MCF 10A (cell line): Measurements from ENCODE around the gene PYCARD. TPM values are rescaled to one million over a fixed set of nuclear protein-coding genes. Genes with fewer than 3 reads are reported as not detected.

ENCODE experiments used
- BruUV-seq: library from RNA; stranded (reverse); fragments of 400-500 nt; replicated peaks from 2 replicates; lab custom pipeline; 2021; lab: Mats Ljungman, UMichigan
- CTCF ChIA-PET: fragments of 300-600 bp; sonication (Branson Sonifier 250); formaldehyde crosslinking; extraction: SDS; loops from one replicate; lab custom pipeline; 2021; ENCODE audit warnings: antibody characterized with exemption, inconsistent platforms; lab: Yijun Ruan, JAX
- POLR2A ChIA-PET: fragments of 300-600, 350-650 bp; sonication (Branson Sonifier 250); formaldehyde crosslinking; extraction: SDS; loops from one replicate; lab custom pipeline; 2020; ENCODE audit warnings: antibody characterized with exemption, inconsistent platforms; lab: Yijun Ruan, JAX
- DNase-seq: peaks from one replicate; pipeline ENCODE4 v3.0.0-alpha.2; 2018; ENCODE audit not compliant: unreplicated experiment
- H3K27ac Mint-ChIP-seq: one replicate; pipeline ENCODE4 v1.8.0; 2022; ENCODE audit warnings: mild to moderate bottlenecking, low read depth, mixed read lengths; ENCODE audit not compliant: unreplicated experiment
- H3K27me3 Mint-ChIP-seq: one replicate; pipeline ENCODE4 v1.8.0; 2022; ENCODE audit warnings: mixed read lengths; ENCODE audit not compliant: insufficient read depth, unreplicated experiment
- H3K36me3 Mint-ChIP-seq: one replicate; pipeline ENCODE4 v1.8.0; 2022; ENCODE audit warnings: mild to moderate bottlenecking, moderate library complexity, mixed read lengths; ENCODE audit not compliant: insufficient read depth, unreplicated experiment
- H3K4me1 Mint-ChIP-seq: one replicate; pipeline ENCODE4 v1.8.0; 2022; ENCODE audit warnings: mixed read lengths; ENCODE audit not compliant: insufficient read depth, unreplicated experiment
- H3K4me3 Mint-ChIP-seq: one replicate; pipeline ENCODE4 v1.8.0; 2022; ENCODE audit warnings: mild to moderate bottlenecking, moderate library complexity, mixed read lengths; ENCODE audit not compliant: unreplicated experiment
- H3K9me3 Mint-ChIP-seq: one replicate; pipeline ENCODE4 v1.8.0; 2022; ENCODE audit warnings: mixed read lengths; ENCODE audit not compliant: unreplicated experiment
- intact Hi-C: fragments of 100-400 bp; cut with micrococcal nuclease; formaldehyde crosslinking; loops from 2 replicates; pipeline ENCODE4 v1.14.1; 2022
- total RNA-seq: library from RNA; stranded (reverse); gene quantifications from 2 replicates; pipeline ENCODE4 v1.2.3, GENCODE V29; 2022
- TF ChIP-seq, protein P1 (sequence below): fragments of 200-600 bp; IDR thresholded peaks from one replicate; pipeline ENCODE4 v1.8.0; 2022; ENCODE audit warnings: antibody characterized with exemption, mild to moderate bottlenecking; ENCODE audit not compliant: unreplicated experiment

The PYCARD gene
- total RNA-seq, 1 experiment from 2014 or later: 0.47 TPM

DNA sequence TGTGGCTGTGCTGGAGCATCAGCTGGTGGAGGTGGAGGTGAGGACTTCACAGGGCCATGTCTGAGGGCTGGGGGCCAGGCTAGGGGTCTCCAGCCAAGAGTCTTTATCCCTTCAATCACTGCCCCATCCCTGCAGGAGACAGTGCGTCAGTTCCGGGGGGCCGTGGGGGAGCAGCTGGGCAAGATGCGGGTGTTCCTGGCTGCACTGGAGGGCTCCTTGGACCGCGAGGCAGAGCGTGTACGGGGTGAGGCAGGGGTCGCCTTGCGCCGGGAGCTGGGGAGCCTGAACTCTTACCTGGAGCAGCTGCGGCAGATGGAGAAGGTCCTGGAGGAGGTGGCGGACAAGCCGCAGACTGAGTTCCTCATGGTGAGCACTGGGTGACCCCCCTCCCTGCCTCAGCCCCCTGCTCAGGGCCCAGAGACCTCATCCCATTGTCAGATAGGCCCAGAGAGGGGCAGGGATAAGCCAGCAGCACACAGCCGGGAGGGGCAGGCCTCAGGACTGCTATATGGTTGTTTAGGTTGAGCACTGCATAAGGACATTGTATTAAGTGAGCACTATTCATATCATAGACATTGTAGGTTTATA lies 16.7 kb upstream of the PYCARD start:
- Mint-ChIP-seq H3K27me3 (peaks cover 33% of the 10 kb centered on the region), H3K27ac (no peak overlapping the region), H3K36me3 (no peaks in the 10 kb centered on the region), H3K4me1 (no peaks in the 10 kb centered on the region), H3K9me3 (no peaks in the 10 kb centered on the region), H3K4me3 (no peak overlapping the region)
- ChIA-PET POLR2A (no interaction called here), CTCF (interaction anchor here (0.6 to 1.4 kb wide), 4 partner anchors 17 to 224 kb away, joined by 3 to 6 read pairs (median 4); no protein-coding TSS in a partner anchor)
- TF ChIP-seq, protein P1, sequence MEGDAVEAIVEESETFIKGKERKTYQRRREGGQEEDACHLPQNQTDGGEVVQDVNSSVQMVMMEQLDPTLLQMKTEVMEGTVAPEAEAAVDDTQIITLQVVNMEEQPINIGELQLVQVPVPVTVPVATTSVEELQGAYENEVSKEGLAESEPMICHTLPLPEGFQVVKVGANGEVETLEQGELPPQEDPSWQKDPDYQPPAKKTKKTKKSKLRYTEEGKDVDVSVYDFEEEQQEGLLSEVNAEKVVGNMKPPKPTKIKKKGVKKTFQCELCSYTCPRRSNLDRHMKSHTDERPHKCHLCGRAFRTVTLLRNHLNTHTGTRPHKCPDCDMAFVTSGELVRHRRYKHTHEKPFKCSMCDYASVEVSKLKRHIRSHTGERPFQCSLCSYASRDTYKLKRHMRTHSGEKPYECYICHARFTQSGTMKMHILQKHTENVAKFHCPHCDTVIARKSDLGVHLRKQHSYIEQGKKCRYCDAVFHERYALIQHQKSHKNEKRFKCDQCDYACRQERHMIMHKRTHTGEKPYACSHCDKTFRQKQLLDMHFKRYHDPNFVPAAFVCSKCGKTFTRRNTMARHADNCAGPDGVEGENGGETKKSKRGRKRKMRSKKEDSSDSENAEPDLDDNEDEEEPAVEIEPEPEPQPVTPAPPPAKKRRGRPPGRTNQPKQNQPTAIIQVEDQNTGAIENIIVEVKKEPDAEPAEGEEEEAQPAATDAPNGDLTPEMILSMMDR: no peak
- no peak for DNase-seq
- no TSS peak for BruUV-seq
- intact Hi-C loops: no loop called here

DNA sequence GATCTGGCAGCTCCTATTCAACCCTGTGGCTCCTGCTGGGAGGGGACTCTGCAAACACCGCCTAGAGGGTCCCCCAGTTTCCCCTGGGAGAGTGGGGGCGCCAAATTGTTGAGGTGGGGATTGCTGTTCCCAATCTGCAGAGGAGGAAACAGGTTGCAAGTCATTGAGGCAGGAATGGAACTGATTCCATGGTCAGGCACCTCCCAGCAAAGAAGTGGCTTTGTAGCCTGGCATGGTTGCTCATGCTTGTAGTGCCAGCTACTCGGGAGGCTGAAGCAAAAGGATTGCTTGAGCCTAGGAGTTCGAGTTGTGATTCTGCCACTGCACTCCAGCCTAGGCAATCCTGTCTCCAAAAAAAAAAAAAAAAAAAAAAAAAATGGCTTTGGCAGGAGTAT lies 14.6 kb upstream of the PYCARD start:
- POLR2A ChIA-PET: interaction anchor here (0.7 to 1.0 kb wide), 2 partner anchors 53 to 550 kb away, joined by 3 read pairs; no protein-coding TSS in a partner anchor
- Mint-ChIP-seq H3K4me3 (no peak overlapping the region), H3K4me1 (no peaks in the 10 kb centered on the region), H3K9me3 (no peaks in the 10 kb centered on the region), H3K27me3 (peaks cover 45% of the 10 kb centered on the region), H3K27ac (no peak overlapping the region), H3K36me3 (no peaks in the 10 kb centered on the region)
- TF ChIP-seq, protein P1: no peak
- intact Hi-C loops: no loop called here
- CTCF ChIA-PET: interaction anchor here (0.5 to 1.6 kb wide), 6 partner anchors 9 to 651 kb away, joined by 3 to 4 read pairs (median 3); no protein-coding TSS in a partner anchor
- DNase-seq: no peak
- BruUV-seq: no TSS peak

DNA sequence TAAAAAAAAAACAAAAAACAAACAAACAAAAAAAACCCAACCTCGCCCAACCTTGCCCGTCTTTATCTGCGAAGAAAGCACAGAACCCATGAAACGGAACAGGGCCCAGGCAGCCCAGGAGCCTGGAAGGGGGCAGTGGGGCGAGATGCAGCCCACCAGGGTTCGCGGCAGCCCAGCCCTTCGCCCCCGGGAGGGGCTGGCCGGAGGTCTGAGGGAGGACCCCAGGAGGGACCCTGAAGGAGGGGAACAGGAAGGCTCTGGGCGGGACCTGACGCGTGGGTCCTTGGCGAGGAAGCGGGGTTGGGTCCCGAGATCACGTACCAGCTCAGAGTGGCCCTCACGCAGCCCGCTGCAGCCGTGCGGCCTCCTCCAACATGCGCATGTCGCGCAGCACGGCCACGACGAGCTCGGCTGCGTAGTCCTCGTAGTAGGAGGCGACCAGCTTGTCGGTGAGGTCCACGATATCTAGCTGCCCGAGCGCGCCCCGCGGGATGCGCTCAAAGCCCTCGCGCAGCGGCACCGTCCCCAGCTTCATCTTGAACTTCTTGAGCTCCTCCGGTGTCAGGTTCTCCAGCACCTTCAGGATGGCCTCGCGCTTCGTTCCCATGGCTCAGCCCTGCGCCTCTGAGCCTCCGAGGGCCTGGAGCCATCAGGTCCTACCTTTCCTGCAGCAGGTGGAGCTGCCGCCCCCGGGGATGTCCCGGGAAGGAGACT lies 14.0 kb upstream of the PYCARD start, which contains the start of gene PYDC1:
Gene PYDC1 (minus strand): TSS at position 714 of the 714 bp plus-strand sequence. CDS start 107 bp downstream, at position 607.
- Mint-ChIP-seq H3K4me3 (peak within 1 kb of the TSS; percentile 49), H3K27me3 (peaks cover 51% of the 10 kb centered on the region), H3K9me3 (no peaks in the 10 kb centered on the region), H3K27ac (no peak within 1 kb of the TSS), H3K36me3 (no peaks in the 10 kb centered on the region), H3K4me1 (no peaks in the 10 kb centered on the region)
- intact Hi-C loops: no loop called here
- ChIA-PET CTCF (interaction anchor here (0.5 to 1.6 kb wide), 8 partner anchors 10 to 652 kb away, joined by 3 to 4 read pairs (median 3); no protein-coding TSS in a partner anchor), POLR2A (interaction anchor here (0.5 to 1.1 kb wide), 4 partner anchors 10 to 55 kb away, joined by 3 read pairs; no protein-coding TSS in a partner anchor)
- TF ChIP-seq, protein P1: no peak
- BruUV-seq: no TSS peak
- no peak for DNase-seq
